GM19395 (cell line): Measurements from ENCODE around the gene MZB1.
A peak's percentile ranks its signal among the peaks of the same experiment; 100 is the strongest.

Experiments
- ATAC-seq: cut with Tn5 transposase; IDR thresholded peaks from one replicate; pipeline ENCODE4 v1.9.1; 2021; ENCODE audit warnings: mild to moderate bottlenecking, moderate library complexity; ENCODE audit not compliant: unreplicated experiment

MZB1 gene, protein sequence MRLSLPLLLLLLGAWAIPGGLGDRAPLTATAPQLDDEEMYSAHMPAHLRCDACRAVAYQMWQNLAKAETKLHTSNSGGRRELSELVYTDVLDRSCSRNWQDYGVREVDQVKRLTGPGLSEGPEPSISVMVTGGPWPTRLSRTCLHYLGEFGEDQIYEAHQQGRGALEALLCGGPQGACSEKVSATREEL

DNA sequence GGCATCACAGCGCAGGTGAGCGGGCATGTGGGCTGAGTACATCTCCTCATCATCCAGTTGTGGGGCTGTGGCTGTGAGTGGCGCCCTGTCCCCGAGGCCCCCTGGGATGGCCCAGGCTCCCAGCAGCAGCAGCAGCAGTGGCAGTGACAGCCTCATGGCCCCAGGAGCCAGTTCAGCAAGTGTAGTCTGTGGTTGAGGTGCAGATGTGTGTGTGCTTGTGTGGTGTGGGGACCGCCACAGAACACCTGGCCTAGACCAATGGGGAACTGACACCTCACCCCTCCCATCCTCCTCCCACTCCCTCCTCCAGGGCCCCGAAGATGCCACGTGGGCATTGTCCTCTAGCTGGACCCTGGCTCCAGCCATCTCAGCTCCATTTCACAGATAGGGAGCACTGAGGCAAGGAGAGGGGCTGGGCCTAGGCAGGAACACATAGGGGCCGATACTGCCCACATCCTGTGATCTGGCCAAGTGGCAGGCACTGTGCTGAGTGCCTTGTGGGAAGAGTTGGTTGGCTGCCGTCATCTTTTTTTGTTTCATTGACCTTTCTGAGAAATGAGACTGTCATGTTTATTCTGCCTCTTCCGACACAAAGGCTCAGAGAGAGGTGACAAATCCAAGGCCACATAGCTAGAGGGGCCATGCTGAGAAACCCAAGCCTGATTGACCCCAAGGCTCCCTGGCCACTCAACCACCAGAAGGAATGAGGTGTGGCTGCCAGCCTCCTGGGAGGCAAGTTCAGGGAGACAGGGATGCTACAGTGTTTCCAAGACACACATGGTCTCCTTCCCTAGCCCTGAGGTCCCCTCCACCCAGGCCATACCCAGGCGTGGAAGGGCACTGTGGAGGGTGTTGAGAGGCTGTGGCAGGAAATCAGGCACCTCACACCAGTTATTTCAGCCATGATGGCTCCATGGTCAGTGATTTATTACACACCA, at the start of gene MZB1:
Gene MZB1, minus strand, starts transcription at position 213 of the 938 bp plus-strand sequence. Its CDS starts 57 bp downstream, at position 156.
- ATAC-seq = peak; percentile 44

DNA sequence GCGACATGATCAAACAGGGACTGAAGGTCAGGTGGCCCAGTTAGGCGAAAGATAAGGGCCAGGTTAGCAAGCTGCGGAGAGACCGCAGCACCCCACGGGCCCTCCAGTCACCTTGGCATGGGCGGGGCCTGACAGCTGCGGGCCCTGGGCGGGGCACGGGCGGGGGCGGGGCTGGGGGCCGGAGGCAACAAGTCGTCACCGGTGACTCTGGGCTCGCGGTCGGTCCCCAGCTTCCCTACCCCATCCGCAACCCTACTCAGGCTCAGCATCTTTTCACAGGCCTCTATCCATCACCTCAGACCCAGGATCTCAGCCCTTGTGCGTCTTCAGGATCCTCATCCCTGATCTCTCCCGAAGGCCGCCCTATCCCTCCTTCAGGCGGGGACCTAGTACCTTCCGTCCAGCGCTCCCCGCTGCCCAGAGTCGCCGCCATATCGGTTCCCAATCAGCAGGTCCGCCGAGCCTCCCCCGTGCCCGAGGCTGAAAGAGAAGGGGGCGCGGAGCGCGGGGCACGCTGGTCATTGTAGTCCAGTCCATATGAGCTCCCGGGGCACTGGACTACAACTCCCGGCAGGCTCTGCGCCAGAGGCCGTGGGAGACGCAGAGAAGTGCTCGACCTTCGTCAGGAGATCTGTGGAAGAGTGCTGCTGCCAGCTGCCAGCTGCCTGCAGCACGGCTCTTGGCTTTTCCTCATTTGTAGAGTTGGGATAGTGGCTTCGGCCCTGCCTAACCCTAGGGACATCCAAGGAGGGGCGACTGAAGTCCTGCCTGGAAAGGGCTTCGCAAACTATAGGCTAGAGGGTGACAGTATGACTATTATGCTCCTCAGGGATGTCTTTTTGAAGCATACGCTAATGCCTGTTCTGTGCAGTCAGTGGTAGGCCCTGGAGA, 49.5 kb upstream of the MZB1 start, which contains the start of gene DNAJC18:
Gene DNAJC18, minus strand, starts transcription at position 513 of the 891 bp plus-strand sequence. Its CDS starts 80 bp downstream, at position 433.
- ATAC-seq = peak; percentile 91

- no peak for ATAC-seq
Observed at GRCh38 chr5:139438707-139439012, 48.9 kb upstream of the MZB1 start.

DNA sequence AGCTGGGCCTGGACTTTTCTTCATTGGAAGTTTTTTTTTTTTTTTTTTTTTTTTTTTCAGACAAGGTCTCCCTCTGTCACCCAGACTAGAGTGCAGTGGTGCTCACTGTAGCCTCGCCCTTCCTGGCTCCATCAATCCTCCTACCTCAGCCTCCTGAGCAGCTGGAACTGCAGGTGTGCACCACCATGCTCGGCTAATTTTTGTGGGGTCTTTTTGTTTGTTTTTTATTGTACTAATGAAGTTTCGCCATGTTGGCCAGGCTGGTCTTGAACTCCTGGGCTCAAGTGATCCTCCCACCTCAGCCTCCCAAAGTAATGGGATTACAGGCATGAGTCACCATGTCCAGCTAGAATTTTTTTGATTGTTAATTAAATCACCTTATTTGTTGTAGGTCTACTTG, 46.0 kb upstream of the MZB1 start:
- no peak for ATAC-seq

DNA sequence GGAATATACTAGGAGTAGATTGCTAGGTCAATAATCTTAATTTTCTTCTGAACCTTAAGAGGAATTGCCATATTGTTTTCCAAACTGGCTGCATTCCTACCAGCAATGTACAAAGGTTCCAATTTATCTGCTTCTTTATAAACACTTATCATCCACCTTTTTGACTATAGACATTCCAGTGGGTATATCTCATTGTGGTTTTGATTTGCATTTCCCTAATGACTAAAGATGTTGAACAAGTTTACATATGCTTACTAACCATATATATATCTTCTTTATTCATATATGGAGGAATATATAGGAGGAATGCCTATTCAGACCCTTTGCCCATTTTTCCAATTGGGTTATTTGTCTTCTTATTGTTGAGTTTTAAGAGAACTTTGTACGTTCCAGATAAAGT, 42.0 kb upstream of the MZB1 start:
- no peak for ATAC-seq

GRCh38 chr5:139430015-139430414, 40.3 kb upstream of the MZB1 start:
- ATAC-seq = no peak

GRCh38 chr5:139426203-139426885, 36.6 kb upstream of the MZB1 start:
- no peak for ATAC-seq

GRCh38 chr5:139425497-139425896, 35.8 kb upstream of the MZB1 start:
- no peak for ATAC-seq

DNA sequence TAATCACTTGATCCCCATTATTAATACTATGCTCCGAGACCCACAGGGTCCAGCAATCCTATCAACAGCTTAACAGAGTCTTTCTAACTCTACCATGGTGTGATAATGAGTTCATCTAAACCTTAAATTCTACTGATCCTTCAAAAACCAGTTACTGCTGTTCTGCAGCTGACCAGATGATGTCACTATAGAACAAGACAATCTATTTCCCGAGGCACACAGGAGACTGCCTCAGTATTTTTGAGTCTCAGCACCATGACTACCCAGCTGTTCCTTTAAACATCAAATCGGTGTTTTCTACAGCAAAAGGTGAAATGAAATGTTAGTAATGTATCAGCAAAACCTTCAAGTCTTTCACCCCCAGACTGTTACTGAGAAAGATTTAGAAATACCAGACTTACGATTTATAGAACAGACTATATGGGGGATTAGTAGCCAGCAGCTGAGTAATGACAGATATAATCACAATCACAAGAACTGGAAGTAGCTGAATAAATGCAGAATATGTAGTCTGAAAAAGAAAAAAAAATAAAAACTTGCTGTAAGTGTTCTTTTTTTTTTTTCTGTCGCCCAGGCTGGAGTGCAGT, 32.7 kb upstream of the MZB1 start:
- ATAC-seq = peak; percentile 61

DNA sequence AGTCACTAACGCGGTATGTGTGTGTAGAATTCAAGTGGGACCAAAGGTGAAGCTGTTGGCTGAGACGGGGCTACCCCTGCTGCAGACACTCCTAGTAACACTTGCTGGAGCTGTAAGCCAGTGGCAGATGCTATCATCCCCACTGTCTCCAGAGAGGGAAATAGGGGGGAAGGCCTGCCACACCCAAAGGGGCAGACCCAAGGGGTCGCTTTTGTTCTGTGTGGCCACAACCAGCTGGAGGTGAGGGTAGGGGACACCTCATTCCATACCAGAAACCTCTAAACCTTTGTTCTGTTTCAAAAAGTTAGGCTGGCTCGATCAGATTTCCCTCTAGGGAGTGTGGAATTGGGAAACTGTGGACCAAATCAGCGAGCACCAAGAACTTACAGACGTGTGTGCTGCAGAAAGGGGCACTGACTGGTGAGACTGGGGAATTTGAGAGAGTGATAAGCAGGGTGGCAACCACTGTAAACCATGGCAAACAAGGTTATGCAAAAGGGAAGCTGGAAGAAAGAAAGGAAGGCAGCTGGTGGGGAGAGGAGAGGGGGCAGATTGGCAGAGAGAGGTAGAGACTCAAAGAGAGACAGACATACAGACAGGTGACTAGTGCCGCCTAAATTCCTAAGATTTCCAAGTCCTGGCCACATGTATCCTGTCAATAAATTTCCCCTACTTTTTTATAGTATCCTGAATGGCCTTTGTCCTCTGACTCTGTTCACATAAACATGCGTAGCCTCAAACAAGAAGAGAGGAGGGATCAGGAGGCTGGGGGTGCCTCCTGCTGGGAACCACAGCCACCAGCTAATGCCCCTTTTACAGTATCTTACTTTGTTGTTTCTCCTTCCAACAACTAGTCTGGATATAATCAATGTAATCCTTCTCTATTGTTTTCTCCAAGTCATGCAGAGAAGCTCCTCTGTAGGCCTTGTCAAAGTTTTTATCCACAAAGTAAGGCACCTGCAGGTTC, 29.8 kb upstream of the MZB1 start:
- ATAC-seq = no peak

GRCh38 chr5:139418793-139419192, 29.1 kb upstream of the MZB1 start:
- ATAC-seq = no peak

DNA sequence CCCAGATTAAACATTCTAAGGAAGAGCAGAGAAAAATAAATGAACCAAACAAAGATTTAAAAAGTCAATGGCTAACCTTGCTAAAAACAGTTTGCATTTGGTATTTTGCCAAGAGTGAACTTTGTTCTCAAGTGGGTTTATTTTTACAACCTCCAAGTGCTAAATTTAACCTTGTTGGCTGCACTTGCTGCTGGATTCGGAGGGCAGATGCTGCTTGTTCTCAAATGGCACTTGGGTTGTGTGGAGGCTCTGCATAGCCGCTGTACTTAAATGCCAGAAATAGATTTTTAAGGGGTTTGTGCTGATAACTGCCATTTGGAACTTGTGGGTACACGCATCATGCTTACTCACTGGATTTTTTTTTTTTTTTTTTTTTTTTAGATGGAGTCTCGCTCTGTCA, 27.5 kb upstream of the MZB1 start:
- no peak for ATAC-seq

DNA sequence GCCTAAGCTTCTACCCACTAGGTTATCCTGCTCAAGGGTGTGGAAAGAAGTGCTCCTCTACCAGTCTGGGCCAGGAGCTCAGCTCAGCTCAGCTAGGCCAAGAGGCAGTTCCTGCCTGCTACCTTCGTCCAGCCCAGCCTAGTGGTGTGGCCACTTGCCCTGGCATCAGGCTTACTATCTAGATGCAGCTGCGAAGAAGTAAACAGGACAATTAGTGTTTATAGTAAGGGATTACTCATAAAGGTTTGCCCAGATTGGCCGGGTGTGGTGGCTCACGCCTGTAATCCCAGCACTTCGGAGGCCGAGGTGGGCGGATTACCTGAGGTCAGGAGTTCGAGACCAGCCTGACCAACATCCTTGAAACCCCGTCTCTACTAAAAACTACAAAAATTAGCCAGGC, 26.9 kb upstream of the MZB1 start:
- ATAC-seq = no peak

DNA sequence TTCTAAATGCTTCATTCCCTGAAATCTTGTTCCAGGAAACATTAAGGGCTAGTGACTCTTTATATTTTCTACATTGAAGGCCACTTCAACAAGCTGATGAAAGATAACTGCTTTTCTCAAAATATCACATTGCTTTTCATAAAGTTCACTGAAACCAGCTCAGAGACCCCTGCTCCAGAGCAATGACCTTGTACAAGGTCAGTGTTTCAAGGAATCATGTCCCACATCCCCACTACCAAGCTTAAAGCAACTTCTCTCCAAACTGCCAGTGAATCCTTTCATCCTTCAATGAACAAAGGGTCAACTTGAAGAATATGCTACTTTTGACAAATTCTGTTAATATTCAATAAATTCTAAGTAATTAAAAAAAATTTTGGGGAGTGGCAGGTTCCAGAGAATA, 26.2 kb upstream of the MZB1 start:
- no peak for ATAC-seq

GRCh38 chr5:139415221-139415861, 25.6 kb upstream of the MZB1 start:
- ATAC-seq = no peak

- ATAC-seq = no peak
Observed at GRCh38 chr5:139414581-139415130, 24.9 kb upstream of the MZB1 start.

GRCh38 chr5:139413963-139414362, 24.2 kb upstream of the MZB1 start:
- ATAC-seq = no peak

GRCh38 chr5:139413153-139413552, 23.4 kb upstream of the MZB1 start:
- no peak for ATAC-seq
